Fibroblast of skin of back (primary cell): ENCODE results near the gene RBM19.

Experiments
- DNase-seq: peaks from one replicate; pipeline ENCODE4 v3.0.0-alpha.2; 2013

RBM19 gene

DNA sequence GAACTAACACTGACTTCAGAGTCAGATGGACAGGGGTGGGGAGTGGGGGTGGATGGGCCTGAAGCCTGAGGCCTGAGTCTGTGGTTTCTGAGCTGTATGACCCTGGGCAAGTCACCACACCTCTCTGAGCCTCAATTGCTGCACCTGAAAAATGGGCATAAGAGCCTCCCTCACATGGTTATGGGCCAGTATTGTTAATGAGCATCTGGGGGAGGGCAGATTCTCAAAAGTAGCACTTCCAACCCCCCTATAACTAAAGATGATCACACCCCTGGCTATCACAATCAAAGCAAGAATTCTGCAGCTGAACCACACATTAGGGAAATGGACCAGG lies 168.6 kb downstream of the RBM19 start:
- DNase-seq, result no peak

DNA sequence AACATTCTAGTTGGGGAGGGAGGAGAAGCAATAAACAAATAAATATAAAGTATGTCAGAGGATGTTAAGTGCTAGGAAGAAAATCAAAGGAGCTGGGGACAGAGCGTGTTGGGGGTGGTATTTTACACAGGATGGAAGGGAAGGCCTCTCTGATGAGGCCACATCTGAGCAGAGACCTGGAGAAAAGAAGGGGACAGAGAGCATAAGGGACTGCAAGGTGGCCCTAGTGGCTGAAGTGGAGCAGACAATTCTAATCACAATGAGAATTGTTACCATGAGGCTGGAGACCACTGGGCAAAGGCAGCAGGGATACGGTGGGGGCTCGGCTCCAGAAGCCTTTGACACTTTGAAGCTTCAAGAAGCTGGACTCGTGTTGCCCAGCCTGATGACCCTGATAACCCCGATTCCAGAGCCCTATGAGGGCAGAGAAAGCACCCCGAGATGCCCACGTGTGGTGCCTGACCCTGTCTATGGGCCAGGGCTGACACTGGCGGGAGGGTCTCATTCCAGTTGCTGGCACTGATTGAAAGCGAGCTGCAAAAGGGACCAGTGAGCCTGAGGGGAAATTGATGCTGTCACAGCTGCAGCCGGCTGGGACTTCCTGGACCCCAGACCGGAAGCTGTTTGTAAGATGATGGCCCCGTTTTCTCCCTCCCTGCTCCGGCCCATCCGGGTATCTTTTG lies 169.1 kb downstream of the RBM19 start:
- DNase-seq, result no peak

DNA sequence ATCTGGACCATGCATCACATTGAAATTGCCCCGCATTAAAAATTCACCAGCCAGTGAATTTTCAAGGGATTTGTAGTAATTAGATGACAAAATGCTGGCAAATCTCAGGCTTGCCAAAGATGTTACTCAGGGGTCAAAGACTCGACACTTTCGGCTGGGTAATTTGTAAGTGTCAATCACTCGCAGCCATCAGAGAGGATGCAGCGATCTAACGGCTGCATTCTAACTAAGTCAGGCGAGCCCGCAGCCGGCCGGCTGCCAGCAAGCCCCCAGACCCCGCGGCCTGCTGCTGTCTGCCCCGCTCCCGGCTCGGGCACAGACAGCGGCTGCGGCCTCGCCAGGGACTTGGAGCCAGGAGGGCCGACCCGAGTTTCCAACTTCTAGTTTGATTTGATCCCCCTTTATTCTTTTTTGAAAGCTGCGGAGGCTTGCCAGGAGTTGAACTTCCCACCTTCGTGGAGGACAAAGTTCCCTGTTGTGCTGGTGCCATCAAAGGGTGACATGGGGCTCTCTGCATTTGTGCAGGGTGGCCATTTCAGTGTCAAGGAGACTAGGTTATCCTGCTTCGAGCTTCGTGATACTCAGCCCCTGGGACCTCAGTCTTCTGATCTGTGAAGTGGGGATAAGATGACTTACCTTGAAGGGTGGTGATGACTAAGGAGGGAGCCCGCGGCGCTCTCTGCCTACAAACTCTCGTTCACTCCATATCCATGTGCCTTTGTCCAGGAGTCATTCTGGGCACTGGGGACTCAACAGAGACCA lies 169.9 kb downstream of the RBM19 start:
- no peak for DNase-seq

DNA sequence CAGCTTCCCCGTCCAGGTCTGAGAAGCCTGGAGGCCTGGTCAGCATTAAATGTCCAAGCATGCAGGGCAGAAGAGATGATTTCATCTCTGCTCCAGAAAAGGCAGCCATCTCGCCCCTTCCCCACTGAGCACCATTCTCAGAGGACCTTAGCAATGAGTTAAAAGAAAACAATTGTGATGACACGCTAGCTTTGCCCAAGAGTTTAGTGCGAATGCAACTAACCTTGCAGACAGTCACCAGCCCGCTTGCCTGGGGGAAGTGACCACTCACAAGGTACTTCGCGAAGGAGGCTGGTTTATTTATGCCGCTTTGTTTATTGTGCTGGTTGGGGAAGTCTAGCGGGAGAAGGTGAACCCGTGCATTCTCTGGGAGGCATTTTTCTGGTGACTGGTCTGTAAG lies 170.7 kb downstream of the RBM19 start:
- DNase-seq, result no peak

DNA sequence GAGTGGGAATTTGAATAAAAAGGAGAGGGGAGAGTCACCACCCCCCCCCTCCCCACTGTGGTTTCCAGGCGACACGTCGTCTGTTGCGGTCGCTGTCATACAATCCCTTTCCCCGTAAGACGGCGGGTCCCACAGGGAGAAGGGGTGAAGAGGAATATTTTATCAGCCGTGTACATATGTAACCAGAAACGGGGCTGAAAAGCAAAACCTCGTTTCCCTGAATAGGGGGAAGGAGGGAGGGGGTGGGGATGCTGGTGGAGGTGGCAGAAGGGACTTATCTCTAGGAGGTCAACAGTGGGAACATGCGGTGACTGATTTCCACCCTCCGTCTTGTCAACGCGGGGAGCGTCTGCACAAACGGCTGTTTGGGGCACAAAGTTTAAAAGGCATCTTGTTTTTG lies 171.4 kb downstream of the RBM19 start:
- DNase-seq, result no peak

DNA sequence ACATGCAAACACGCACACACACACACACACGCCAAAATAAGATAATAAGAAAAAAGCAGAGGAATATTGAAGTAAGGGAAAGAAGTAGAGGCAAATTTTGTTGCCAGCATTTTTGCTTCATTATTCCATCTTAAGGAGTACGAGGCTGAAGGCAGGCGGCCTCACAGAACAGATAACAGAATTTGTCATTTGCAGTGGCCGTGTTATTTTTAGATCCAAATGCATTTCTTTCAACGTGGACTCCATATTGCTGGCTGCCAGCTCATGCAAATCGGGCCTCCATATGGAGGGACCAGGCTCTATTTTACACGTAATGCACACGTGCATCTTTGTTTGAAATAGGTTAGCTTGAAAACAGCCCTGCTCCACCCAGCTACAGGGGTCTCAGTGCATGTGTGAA lies 172.9 kb downstream of the RBM19 start:
- no peak for DNase-seq

DNA sequence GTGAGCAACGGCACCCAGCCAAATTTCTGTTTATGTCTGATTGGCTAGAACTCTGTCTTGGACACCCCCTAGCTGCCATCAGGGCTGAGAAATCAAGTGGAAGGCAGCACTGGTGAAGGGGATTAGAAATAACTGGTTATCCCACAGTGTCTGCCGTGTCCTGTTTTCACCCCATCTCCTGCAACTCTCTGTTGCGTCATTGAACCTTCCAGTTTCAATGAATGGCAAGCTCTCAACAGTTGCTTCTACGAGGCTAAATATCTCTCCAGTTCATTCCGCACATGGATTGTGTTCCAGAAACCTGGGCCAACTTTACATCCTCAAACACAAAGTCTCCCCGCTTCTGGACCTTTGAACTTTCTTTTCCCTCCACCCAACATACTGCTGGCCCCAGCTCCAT lies 173.7 kb downstream of the RBM19 start:
- DNase-seq, result no peak

DNA sequence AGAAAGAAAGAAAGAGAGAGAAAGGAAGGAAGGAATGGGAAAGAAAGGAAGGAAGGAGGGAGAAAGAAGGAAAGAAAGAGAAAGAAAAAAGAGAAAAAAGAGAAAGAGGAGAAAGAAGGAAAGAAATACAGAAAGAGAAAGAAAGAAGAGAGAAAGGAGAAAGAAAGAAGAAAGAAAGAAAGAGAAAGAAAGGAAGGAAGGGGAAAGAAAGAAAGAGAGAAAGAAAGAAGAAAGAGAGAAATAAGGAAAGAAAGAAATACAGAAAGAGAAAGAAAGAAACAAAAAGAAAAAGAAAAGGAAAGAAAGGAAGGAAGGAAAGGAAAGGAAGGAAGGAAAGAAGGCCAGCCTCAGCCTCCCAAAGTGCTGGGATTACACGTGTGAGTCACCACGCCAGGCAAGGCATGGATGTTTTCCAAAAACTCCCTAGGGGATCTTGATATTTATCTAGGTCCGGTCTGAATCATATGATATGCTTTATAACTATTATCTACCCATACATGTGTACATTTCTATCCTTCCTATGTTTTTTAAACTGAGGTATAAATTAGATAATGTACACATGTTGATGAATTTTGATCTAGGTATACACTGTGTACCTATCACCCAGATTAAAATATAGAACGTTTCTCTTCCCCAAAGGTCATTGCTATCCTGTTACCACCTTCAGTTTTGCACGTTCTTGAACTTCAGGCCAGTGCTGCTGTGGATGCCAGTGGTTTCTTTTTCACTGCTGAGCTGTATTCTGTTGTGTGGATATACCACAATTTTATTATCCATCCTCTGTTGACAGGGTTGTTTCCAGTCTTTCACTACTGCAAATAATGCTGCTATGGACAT lies 177.9 kb downstream of the RBM19 start:
- DNase-seq, result peak; percentile 86

DNA sequence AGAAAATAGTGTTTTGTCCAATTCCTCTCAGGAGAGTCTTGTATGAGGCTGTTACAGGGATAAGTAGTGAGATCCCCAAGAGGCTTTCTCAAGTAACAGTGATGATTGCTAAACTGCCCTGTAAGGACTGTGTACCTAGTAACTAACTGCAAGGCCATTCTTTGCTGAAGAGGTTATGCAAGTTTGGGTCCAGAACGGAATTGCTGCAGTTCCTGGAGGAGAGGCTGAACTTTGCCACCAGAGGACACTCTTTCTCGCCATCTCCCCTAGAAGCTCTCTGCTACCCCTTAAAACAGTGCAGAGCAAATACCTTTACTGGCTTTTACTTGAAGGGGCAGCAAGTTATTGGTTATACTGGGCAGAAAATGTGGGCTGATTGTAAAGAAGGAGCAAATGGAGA lies 180.0 kb downstream of the RBM19 start:
- DNase-seq, result no peak

DNA sequence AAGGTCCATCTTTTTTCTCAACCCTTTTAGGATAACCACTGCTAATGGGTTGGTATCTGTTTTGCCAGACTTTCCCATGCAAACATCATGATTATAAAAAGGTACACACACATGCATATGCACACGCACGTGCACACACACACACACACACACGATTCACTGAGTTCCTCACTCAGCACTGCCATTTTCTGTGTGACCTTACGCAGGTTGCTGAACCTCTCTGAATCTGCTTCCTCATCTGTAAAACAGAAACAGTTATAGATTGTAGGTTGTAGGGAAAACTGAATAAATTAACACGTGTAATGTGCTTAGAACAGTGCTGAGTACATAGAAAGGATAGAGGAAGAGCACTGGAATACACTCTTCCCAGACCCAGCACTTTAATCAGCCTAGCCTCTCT lies 182.3 kb downstream of the RBM19 start:
- DNase-seq, result no peak

DNA sequence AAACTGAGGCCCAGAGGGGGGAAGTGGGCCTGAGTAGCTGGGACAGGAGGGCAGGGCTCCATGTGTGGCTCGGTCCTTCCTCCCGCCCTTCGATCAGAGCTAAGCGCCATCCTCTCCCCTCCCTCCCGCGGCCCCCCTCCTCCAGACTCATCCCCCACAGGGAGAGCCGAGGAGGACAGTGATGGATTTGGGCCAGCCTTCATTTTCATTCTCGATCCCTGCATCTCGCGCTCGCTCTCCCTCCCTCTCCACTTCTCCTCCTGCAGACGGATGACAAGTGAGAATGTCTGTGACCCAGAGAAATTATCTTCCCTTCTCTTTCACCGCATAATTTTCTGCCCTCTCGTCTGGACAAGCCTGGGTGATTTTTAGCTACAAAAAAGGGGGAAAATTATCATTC lies 183.3 kb downstream of the RBM19 start:
- DNase-seq, result no peak

DNA sequence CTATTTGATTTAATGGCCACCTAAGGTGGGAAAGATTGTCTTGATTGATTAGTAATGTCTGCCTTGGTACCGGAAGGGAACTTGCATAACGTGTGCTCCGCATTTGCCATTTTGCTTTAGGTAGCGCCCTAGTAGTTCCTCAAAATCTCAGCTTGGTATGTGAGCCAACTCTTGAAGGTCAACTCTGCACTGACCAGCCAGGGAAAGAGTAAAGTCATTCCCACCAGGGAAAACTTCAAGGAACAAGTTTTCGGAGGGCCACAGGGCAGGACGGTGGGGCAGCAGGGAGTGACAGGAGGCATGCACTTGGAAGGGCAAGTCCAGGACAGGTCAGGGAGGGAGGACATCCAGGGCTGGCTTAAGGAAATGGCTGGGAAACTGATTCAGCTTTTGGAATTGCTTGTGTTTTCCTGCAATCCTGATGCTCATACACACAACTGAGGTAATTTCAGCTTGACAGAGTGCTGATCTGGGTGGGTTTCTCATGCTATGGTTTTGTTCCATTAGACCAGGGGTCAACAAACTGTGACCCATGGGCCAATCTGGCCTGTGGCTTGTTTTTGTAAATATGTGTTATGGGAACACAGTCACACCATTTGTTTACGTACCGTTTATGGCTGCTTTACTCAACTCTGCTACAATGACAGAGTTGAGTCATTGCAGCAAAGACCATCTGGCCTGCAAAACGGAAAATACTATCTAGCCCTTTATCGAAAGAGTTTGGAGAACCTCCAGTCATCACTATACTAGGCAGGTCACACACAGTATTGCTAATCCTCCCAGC lies 184.5 kb downstream of the RBM19 start:
- DNase-seq, result no peak

DNA sequence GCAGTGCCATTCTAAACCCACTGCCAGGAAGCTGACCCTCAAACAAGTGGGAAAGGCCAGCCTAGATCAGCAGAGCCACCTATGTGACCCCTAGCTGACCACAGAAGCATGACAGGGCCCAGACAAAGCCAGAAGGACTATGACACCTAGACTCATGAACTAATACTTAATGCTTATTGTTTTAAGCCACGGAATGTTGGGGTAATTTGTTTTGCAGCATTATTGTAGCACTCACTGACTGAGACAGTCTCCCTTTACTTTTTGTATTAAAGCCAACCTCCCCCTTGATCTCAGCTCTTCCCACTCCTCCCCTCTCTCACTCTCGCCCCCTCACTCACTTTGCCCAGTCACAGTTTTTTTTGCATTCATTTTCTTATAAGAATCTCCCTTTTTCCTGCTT lies 186.4 kb downstream of the RBM19 start:
- DNase-seq, result no peak

DNA sequence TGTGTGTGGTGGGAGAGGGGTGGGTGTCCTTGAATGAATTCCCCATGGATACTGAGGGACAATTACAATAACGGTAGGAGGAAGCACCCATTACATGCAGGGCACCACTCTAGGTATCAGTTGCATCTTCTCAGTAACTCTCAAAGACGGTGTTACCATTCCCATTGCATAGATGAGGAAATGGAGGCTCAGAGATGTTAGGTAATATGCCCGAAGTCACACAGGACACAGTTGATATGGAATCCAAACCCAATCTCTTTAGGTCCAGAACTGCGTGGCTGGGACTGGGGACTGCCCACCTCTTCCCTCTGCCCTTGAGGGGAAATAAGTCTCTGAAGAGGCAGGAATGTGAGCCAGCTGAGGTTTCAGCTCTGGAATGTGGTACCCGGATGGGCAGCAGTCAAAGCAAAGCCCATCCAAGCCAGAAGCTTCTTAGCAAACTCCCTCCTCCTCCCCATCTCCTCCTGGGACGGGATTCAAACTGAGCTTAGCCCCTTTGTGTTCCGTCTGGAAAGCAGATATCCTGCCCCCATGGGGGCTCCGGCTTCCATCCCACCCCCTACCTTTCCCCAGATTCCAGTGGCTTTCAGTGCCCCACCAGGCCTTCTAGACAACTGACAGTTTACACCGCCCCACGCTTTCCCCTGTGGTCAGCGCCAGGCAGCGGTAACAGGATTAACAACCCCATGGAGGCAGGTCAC lies 187.5 kb downstream of the RBM19 start:
- DNase-seq, result no peak

DNA sequence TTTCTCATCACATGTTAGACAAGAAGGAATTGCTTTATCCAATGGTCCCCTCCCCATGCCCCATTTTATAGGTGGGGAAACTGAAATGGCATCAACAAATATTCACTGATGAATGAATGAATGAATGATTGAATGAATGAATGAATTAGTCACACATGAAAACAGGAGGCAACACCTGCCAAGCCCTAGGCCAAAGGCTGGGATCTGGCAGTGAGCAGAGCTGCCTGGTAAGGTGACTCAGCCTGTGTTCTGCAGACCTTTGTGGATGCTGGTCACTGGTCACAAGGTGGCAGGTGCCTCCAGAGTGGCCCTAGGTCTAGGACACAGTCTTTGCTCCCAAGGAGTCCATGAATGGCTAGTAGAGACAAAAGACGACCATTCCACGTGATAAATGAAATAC lies 188.4 kb downstream of the RBM19 start:
- DNase-seq, result no peak

DNA sequence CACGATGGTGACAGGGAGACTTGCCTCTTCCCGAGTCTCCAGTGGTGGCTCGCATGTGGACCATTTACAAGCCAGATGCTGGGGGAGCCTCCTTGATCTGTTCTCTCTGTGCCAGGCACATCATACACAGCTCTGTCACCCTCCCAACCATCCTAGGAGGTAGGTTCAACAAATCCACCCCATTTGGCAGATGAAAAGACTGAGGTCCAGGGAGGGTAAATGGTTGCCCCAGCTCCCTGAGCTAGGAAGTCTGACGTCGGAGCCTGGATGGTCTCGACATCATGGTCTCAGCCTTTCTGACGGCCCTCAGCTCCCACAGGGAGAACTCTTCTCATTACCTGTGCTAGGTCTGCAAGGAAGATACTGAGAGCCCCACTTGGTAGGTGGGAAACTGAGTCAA lies 189.6 kb downstream of the RBM19 start:
- no peak for DNase-seq

DNA sequence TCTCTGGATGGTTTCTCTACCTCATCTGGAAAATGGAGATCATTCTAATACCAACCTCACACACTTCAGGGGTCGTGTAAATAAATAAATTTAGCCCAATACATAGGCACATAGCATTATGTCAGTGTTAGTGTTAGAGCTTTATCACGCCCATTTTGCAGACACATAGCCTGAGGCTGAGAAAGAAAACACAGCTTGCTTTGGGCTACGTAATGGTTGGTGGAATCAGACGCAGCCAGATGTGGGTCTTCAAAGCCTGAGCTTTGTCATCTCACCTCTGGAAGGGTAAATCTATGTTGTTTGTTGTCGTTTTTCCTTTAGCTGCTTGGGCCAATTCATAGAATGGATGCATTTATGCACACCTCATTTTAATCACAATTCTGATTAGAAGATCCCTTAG lies 191.6 kb downstream of the RBM19 start:
- no peak for DNase-seq

DNA sequence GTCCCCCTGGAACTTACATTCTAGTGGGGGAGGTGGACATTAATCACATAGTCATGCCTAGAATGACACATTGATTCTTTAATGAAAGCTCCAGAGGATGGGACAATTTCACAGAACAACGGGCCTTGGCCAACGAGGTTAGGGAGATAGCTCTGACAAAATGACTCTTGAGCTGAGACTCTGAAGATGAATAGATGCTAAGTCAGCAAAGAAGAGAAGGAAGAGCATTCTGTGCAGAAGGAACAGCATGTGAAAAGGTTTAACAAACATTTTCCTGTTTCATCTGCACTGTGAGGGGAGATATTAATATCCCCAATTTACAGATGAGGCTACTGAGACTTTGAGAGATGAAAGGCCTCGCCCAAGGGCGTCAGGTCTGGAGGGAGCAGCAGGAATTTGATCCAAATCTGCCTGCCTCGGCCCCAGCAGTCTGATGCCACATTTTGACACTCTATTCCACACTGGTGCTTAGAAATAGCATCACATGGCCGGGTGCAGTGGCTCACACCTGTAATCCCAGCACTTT lies 193.6 kb downstream of the RBM19 start:
- DNase-seq, result no peak

DNA sequence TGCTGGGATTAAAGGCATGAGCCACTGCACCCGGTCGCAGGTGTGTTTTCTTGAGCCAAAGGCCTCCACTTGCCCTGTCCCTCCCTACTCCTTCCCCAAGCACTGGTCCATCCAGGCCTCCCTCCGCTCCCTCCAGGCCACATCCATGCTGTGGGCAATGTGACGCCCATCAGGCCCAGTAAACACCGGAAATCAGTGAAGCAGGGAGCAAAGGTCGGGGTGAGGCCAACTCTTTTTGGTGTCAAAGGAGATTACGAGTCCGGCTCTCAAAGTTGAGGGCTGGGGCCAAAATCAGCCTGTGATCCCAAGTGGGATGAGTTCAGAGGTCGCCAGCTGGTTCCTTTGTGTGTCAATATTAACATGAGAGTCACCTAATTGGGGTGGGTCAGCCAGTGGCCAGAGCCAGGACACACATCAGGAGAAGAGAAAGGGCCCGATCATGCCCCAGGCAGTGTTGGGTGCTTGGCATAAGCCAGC lies 195.7 kb downstream of the RBM19 start:
- no peak for DNase-seq

DNA sequence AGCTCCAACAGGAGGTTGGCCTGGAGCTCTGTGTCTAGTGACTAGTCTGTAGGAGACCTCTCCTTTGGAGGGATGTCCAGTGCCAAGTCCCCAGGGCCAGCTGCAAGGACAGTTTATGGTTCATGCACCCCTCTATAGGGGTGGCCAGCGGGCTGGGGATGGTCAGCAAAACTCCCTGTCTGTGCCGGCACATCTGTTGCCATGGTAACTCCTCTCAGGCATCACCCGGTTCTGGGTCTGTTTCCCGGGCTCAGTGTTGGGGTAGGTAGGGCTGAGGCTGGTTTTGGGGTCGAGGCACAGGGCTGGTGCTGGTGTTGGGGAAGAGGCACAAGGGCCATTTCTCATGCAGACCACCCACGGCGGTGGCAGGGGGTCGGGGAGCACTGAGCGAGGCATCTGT lies 196.8 kb downstream of the RBM19 start:
- no peak for DNase-seq

DNA sequence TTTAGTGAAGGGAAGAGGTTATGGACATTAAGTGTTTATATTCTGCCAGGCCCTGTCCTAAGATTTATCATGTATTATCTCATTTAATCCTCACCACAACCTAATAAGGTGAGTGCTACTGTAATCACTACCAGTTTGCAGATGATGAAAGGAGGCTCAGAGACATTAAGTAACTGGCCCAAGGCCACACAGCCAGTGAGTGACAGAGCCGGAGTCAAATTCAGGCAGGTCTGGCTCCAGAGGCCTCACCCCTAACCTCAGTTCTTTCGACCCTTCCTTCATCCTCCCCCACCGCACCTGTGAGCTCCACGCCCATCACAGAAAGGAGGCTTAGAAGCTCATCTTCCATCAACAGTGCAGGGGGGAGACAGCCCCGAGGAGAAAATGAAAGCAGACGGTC lies 197.3 kb downstream of the RBM19 start:
- no peak for DNase-seq
